ENCODE data around the gene ANAPC15. TPM values are rescaled to one million over a fixed set of nuclear protein-coding genes. Genes with fewer than 3 reads are reported as not detected.

The ANAPC15 gene
- total and polyA plus RNA-seq, 2 of the 13 experiments (the other 11 are each of a cell fraction or from before 2014, with no cell fraction given) = 18.8 to 25.7 TPM

GRCh38 chr11:72127923-72128322 is 15.4 kb upstream of the ANAPC15 start:
- FAIRE-seq (no peak), DNase-seq (ENCODE audit: low spot score) (no peak), ATAC-seq (no peak)
- in situ Hi-C loops (cut with HindIII; ENCODE audit: extremely low pct_ligation_motif_present, low pct_unique_long_range_greater_than_20kb) = no loop called here
- 25% methylated on average over 2 of the region's 2 CpGs for WGBS (ENCODE audit: low lambda C conversion rate)
- H3K36me3 ChIP-seq (replicated peaks in 1 of 2; ENCODE audit: control insufficient read depth in 1 of 2, insufficient read depth in 2 of 2, low read length in 2 of 2) = no peaks in the 10 kb centered on the region
- H3K4me1 ChIP-seq (ENCODE audit: insufficient read depth, low read length) = no peaks in the 10 kb centered on the region
- no TSS peak for BruUV-seq (replicated peaks)
- peaks cover 15% of the 10 kb centered on the region for H3K9me3 ChIP-seq (ENCODE audit: low read length)
- no peak overlapping the region for H3K4me3 ChIP-seq (replicated peaks in 1 of 3; ENCODE audit: insufficient read depth in 1 of 3, low read depth in 2 of 3, low read length in 3 of 3)
- H3K27me3 ChIP-seq (ENCODE audit: control insufficient read depth in 1 of 2, insufficient read depth in 2 of 2, low read length in 2 of 2) = peaks cover 0 to 3% of the 10 kb centered on the region in 2 experiments; a peak in 3 of 5 replicates
- H2AFZ ChIP-seq (ENCODE audit: low read length) = no peak overlapping the region
- TF ChIP-seq ZNF34 (CRISPR knock-in tag; IDR thresholded peaks at IDR 0.05; ENCODE audit: borderline replicate concordance) = no peak
- TF ChIP-seq FOSL1 (CRISPR knock-in tag; IDR thresholded peaks at IDR 0.05; ENCODE audit: borderline replicate concordance) = no peak
- no peak for TF ChIP-seq ZNF10 (CRISPR knock-in tag; IDR thresholded peaks at IDR 0.05; ENCODE audit: borderline replicate concordance, low read depth)
- no peak for TF ChIP-seq ZNF570 (CRISPR knock-in tag; IDR thresholded peaks at IDR 0.05; ENCODE audit: borderline replicate concordance)
- TF ChIP-seq ZNF234 (CRISPR knock-in tag; conservative IDR thresholded peaks at IDR 0.05) = no peak
- no peak for TF ChIP-seq RBFOX2 (IDR thresholded peaks at IDR 0.05; ENCODE audit: low read depth, low read length)
- no peak for TF ChIP-seq PCBP1 (IDR thresholded peaks at IDR 0.05; ENCODE audit: borderline replicate concordance, low read depth, low read length)
- no peak for TF ChIP-seq THAP9 (CRISPR knock-in tag; IDR thresholded peaks at IDR 0.05; ENCODE audit: borderline replicate concordance)
- no peak for TF ChIP-seq ATF1 (CRISPR knock-in tag; IDR thresholded peaks at IDR 0.05)
- no peak for TF ChIP-seq ZNF609 (CRISPR knock-in tag; IDR thresholded peaks at IDR 0.05; ENCODE audit: borderline replicate concordance)
- TF ChIP-seq GMEB2 (CRISPR knock-in tag; IDR thresholded peaks at IDR 0.05; ENCODE audit: low read depth) = no peak
- TF ChIP-seq SCMH1 (CRISPR knock-in tag; IDR thresholded peaks at IDR 0.05; ENCODE audit: borderline replicate concordance) = no peak
- no peaks in the 10 kb centered on the region for H4K20me1 ChIP-seq (ENCODE audit: insufficient read depth, low read length)
- POLR2A ChIA-PET = no interaction called here
- no peaks in the 10 kb centered on the region for H3K79me2 ChIP-seq (ENCODE audit: insufficient read depth, low read length)
- H3K9ac ChIP-seq (ENCODE audit: insufficient read depth, low read depth, low read length) = no peak overlapping the region
- no peak overlapping the region for H3K4me2 ChIP-seq (ENCODE audit: low read depth, low read length)
- CTCF ChIA-PET (ENCODE audit: low intra/inter-chr PET ratio, low total read pairs) = no interaction called here
- intact Hi-C loops (cut with micrococcal nuclease; ENCODE audit: unreplicated experiment) = no loop called here
- H3K27ac ChIP-seq (ENCODE audit: extremely low read length, insufficient read depth, low read length) = no peak overlapping the region
